Measurements from ENCODE around the gene FERD3L.
"Not testable (repeated sequence)": the region's sequence is repeated elsewhere in the genome, so short reads cannot be mapped to it uniquely, and the experiment has no call there.

Gene FERD3L

DNA sequence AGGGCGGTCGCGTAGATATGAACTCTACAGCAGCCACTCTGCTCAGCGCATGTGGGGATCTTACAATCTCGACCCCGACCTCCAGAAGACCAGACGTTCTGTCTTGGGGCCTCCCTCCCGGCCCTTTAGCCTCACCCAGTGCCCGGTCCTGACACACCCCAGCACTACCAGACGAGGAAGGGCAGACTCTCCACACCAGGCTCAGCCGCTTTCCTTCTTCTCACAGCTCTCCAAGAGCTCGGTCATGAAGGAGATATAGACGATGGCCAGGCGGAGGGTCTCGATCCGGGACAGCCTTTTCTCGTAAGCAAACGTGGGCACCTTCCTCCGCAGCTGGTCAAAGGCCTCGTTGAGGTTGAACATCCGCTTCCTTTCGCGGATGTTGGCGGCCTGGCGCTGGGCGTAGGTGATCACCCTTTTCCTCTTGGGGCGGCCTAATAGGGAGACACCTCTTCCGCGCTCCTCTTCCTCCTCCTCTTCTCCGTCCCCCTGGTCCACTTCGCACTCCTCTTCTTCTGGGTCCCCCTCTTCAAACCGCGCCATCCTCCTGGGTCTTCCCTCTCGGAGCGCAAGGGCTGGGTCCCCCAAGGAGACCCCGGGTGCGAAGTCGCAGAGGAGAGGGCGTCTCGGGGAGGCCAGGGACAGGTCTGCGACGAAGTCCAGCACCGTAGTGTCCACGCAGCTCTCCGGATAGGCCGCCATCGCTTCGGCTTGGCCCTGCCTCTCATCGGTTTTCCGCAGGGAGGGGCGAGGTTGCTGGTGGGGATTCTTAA is at the start of gene FERD3L:
FERD3L (minus strand) TSS at position 761 of the 773 bp plus-strand sequence; CDS start at position 702, 59 bp downstream.
- DNase-seq, result no peak

GRCh38 chr7:19194417-19194816 is 49.2 kb upstream of the FERD3L start:
- DNase-seq, result not testable (repeated sequence)

GRCh38 chr7:19181634-19182033 is 36.4 kb upstream of the FERD3L start:
- no peak for DNase-seq

GRCh38 chr7:19178595-19178994 is 33.4 kb upstream of the FERD3L start:
- DNase-seq, result no peak

DNA sequence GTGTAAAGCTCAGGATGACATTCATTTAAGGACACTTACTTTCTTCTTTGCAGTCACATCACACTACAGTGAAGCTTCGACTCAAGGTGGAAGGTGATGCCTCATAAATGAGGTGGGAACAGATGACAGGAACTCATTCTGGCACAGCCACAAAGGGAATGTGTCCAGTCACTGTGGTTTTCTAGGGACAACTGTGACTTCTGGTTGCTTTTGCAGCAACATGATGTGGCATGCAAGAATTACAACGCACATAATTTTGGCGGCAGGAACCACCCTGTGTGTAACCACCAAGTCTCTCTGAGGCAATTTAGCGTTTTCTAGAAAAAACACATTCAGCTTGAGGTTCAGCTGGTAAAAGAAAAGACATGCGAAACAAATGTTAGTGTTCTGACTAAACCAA is 32.0 kb upstream of the FERD3L start:
- no peak for DNase-seq

- DNase-seq, result no peak
These were observed 30.0 kb upstream of the FERD3L start for GRCh38 chr7:19175241-19175640.

GRCh38 chr7:19161671-19162070 is 16.4 kb upstream of the FERD3L start:
- no peak for DNase-seq

DNA sequence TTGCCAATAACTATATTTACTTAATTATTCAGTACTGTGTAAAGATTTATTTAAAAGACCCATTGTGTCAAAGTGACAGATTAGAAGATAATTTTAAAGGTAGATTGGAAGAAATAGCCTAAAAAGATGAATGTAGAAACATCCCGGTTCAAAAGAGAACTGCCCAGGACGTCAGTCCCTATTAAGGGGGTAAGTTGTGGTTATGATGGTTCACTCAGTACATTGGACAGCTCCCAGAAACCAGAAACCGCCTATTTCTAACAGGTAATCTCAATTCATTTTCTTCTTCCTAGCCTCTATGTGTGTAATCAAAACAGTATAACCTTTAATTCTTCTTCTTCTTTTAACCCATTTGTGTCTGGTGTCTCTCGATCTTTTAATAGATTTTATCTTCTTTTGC is 1.5 kb upstream of the FERD3L start:
- DNase-seq, result no peak

DNA sequence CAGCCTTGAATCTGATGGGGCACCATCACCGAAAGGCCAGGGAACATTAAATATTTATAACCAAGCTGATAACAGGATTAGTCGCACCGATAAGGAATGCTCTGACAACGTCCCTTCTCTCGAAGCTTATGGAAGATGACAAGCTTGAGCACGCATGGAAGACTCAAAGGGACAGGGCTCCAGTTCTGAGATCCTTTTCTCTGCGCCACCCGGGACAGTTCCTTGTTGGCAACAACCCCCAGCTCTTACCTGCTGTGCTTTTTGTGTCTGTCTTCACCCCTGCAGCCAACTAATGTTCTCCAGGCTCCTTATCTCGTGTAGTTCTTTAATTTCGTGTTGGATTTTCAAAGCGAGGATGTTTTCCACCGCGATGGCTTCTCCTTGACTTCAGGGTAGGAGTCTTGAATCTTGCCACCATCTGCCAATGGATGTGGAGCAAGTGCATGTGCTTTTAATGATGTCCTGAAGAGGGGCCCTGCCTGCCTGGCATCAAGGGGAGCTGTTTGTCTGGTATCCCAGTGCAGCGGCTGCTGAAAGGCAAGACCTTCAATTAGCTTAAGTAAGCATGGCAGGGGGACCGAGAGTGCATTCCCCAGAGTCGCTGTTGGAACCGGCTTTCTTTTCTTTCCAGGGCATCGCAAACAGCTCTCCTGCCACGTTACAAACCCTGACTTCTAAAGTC is 354 bp upstream of the FERD3L start:
- no peak for DNase-seq

GRCh38 chr7:19143881-19144574 is 1.2 kb downstream of the FERD3L start:
- DNase-seq, result no peak

DNA sequence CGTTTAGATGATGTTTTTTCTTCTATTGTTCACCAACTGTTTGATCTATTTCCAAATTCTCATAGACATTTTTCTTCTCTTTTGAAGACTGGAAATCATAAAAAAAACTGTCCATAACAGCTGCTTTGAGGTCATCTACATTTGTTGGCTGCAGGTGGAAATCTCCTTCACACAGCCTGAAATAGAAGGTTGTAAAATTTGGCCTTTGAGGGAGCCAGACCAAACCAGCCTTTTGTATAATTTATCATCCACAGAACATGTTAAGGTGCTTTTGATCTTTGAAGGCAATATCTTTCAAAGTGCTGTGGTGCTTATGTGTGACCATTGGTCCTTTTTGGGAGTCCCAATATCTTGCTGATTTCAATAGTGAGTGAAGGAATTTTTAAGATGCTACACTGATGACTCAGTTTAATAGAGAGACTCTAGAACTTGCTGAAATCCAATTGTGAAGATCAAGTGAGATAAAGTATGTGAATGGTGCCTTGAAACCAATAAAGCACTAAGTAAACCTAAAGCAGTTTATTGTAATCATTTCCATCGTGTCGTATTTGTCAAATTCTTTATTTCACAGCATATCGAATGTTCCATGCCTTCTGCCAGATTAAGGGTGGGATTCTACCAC is 5.4 kb downstream of the FERD3L start:
- DNase-seq, result no peak

GRCh38 chr7:19133886-19134285 is 11.3 kb downstream of the FERD3L start:
- DNase-seq, result no peak

DNA sequence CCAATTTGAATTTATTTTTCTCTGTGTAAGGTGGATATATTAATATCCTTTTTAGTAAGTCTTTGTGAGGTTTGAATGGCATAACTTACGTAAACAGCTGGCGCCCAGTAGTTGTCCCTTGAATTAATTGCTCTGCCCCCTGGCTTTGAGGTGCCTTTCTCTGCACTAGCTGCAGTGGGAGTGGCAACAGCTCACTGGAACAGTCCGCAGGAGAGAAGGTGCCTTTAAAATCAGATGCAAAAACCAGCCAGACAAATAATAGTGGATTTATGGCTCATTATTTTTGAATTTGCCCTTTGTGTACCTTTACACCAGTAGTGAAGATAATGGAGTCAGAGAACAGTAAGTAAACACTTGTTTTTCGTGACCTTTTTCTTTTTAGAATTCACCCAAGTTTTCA is 11.8 kb downstream of the FERD3L start:
- no peak for DNase-seq

DNA sequence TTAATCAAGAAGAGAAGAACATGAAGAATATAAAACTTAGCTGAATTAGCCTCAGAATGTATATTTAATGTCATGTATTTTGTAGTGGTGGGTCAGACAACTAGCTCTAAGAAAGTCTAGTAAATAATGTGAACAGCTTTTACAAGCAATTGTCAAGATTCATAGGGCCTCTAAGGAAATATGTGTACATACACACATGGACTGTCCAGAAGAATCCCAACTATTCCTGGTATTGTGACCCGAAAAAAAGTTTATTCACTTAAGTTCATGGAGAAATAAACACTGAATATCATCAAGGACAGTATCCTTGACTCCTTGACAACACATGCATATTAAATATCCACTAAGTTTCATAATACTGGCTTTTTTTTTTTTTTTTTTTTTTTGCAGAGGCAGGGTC is 16.4 kb downstream of the FERD3L start:
- no peak for DNase-seq

GRCh38 chr7:19121977-19122588 is 23.1 kb downstream of the FERD3L start:
- no peak for DNase-seq

DNA sequence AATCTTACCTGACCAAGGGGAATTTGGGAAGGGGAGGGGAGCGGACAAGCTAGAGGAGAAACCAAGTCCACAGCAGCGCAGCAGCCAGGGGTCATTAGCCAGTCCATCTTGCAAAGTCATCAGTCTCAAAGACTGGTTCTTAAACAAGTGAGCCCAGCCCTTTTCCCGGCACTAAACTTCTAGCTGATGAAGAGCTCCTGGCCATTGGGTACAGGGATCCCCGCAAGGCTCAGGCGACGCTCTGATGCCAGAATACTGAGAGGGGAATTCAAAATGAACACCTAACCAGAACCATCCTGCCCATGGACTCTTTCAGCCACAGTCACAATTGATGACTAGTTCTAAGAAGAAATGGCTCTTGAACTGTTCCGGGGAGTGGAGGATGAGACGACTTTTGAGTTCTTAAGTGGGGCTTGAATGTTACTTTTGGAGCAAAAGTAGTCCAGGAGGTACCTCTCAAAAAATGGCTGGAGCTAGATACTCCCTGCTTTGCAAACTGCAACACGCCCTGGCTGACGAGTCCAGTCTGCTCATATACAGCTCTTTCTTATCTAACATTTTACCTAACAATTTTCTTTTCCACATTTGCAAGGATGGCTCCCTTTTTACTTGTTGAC is 25.2 kb downstream of the FERD3L start:
- DNase-seq, result no peak

DNA sequence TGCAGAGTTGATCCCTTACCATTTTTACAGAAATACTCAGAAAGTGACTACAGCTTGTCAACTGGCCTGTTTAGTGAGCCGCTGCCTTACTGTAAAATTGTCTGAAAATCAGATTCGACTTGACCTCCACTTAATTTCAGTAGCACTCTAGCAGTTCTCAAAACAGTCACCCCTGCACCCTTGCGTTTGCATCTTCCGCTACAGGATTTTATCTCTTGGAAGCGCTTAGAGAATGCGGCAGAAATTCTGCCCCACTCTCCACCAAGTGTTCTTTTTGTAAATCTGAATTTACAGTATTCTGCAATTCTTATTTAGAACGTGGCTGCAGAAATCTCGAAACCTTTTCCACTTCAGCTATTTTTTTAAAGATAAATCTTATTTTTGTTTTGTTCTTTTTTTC is 25.8 kb downstream of the FERD3L start:
- no peak for DNase-seq

DNA sequence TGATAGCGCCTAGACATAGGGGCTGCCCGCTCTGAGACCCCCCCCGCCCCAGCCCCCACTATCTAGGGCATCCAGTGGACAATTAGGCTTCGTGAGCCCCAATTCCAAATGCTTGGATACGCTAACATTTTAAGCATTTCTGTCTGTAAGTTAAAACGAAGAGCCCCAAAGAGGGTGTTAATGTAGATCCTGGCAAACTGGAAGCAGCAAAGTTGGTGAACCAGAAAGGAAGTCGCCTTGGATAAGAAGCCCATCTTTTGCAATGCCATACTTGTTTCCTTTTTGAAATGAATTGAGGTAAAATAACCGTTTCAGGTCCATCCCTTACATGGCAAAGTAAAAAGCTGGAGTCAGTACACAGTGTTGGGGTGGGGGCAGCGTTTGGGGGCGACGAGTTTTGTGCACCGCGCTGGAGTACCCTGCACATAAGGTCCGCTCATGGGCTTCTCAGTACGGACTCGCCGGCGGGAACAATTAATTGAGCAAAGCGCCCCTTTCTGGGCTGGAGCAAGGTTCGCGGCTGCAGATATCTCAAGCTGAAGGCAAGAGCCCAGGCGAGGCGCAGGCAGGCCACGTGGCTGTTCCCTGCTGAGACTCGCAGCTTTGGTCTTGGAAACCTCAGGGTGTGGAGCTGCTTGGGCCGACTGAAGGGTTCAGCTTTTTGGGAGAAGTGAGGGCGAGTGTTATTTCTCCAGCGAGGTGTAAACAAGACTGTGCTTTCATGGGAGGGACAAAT is 26.4 kb downstream of the FERD3L start:
- DNase-seq, result no peak

GRCh38 chr7:19117870-19118608 is 27.2 kb downstream of the FERD3L start:
- DNase-seq, result no peak

DNA sequence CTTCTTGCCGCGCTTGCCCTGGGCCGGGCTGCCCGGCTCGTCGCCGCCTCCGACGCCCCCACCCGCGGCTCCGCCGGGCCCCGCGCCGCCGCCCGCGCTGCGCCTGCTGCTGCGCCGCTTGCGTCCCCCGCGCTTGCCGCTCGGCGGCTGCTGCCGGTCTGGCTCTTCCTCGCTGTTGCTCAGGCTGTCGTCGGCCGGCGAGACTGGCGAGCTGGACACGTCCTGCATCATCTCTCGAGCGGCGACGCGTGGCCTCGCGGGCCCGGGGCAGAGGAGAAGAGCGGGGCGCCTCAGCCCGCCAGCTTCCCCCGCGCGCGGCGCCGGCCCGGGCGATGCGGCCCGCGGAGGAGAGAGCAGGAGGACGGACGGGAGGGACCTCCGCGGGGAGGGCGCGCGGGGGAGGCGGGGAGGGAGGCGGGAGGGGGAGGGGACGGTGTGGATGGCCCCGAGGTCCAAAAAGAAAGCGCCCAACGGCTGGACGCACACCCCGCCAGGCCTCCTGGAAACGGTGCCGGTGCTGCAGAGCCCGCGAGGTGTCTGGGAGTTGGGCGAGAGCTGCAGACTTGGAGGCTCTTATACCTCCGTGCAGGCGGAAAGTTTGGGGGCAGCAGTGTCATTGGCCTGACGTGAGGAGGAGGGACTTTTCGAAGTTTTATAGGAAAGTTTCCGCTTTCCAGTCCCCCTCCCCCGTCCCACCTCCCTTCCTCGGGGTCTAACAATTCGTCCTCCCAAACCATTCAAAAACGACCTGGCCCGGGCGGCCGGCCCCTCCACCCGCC is 27.9 kb downstream of the FERD3L start, which contains the start of gene TWIST1:
TWIST1 (minus strand) TSS at position 546 of the 779 bp plus-strand sequence; CDS start at position 231, 315 bp downstream.
- no peak for DNase-seq

Measured in CD4-positive, alpha-beta T cell treated with Interferon alpha-2 for 1 hour (primary cell).